Measurements from ENCODE around the gene WRAP73. TPM values are rescaled to one million over a fixed set of nuclear protein-coding genes. Genes with fewer than 3 reads are reported as not detected.
A peak's percentile ranks its signal among the peaks of the same experiment; 100 is the strongest.

Gene WRAP73
- total RNA-seq, 1 experiment from 2014 or later: 37.2 TPM

DNA sequence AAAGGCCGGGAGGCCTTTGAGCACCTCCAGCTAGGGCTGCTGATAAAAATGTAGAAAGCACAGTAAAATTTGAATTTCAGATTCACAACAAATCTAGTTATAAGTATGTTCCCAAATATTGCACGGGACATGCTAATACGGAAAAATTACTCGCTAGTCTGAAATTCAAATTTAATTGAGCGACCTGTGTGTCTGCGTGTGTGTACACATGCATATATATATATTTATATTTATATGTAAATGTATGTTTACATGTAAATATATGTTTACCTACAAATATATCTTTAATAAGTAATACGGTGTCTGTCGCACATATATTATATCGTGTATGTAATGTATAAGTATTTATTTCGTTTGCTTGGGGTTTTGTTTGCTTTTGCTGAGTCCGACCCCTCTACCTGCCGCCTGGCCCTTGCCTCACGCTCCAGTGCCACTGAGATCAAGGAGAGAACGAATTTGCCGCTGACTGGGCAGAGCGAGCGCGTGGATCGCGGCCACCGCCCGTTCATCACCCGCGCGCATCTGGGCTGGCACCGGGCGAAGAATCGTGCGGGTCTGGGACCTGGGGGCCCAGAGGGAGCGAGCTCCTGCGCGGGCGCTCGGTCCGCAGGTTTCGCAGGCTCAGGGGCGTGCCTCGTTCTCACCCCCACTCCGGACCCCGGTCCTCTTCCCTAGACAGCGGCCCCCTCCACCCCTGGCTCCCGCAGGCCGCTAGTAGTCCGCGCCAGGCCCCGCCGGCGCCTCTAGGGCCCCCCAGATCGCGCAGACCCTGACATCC is 534 bp upstream of the WRAP73 start:
- Histone ChIP-seq H3K4me1 (ENCODE audit: low read length) (peaks cover 16% of the 10 kb centered on the region), H3K27me3 (ENCODE audit: low read length) (no peaks in the 10 kb centered on the region), H3K79me2 (ENCODE audit: low read length) (peaks cover 20% of the 10 kb centered on the region), H3K4me3 (ENCODE audit: low read length) (0 out of 2 replicates have a peak overlapping the region, but pooled peaks have one; percentile 100), H3K9ac (ENCODE audit: low read length) (no peak overlapping the region), H3K27ac (ENCODE audit: low read length) (no peak overlapping the region), H3K9me2 (replicated peaks; ENCODE audit: insufficient read depth, low read length) (no peaks in the 10 kb centered on the region), H3K9me3 (ENCODE audit: low read length) (no peaks in the 10 kb centered on the region), H3K36me3 (ENCODE audit: insufficient read depth, low read length) (peaks cover 5% of the 10 kb centered on the region; the same call in 1 of the 2 replicates), H3K4me2 (ENCODE audit: low read depth, low read length, poor library complexity, severe bottlenecking) (peak overlapping the region; percentile 88), H2AFZ (ENCODE audit: low read length) (0 out of 2 replicates have a peak overlapping the region, but pooled peaks have one; percentile 21), H4K20me1 (ENCODE audit: insufficient read depth, low read depth, low read length) (no peaks in the 10 kb centered on the region)
- no peak for DNase-seq

DNA sequence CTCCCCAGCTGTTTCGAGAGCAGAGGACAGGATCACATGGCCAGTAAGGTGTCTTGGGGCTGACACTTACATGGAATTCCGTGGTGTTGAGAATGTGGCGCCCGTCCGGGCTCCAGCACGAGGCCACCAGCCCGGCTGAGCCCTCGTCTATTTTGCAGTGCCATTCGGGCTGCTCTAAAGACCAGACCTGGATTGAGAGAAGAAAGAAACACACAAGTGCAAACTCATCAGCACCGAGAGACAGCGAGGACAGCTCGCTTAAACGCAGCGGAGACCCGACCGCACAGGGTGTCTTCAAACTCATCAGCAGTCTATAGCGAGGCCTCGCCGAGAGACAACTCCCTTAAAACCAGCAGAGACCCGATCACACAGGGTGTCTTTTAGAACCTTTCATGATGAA is 3.3 kb downstream of the WRAP73 start:
- peaks cover 5% of the 10 kb centered on the region; the same call in 1 of the 2 replicates for H3K36me3 ChIP-seq (ENCODE audit: insufficient read depth, low read length)
- no peak overlapping the region for H3K4me2 ChIP-seq (ENCODE audit: low read depth, low read length, poor library complexity, severe bottlenecking)
- no peak overlapping the region for H3K9ac ChIP-seq (ENCODE audit: low read length)
- no peak overlapping the region for H3K27ac ChIP-seq (ENCODE audit: low read length)
- H4K20me1 ChIP-seq (ENCODE audit: insufficient read depth, low read depth, low read length): no peaks in the 10 kb centered on the region
- H3K79me2 ChIP-seq (ENCODE audit: low read length): peaks cover 20% of the 10 kb centered on the region
- no peak overlapping the region for H2AFZ ChIP-seq (ENCODE audit: low read length)
- H3K4me1 ChIP-seq (ENCODE audit: low read length): peaks cover 11% of the 10 kb centered on the region
- no peaks in the 10 kb centered on the region for H3K27me3 ChIP-seq (ENCODE audit: low read length)
- H3K4me3 ChIP-seq (ENCODE audit: low read length): no peak overlapping the region
- H3K9me3 ChIP-seq (ENCODE audit: low read length): no peaks in the 10 kb centered on the region
- no peak for DNase-seq
- H3K9me2 ChIP-seq (replicated peaks; ENCODE audit: insufficient read depth, low read length): no peaks in the 10 kb centered on the region

DNA sequence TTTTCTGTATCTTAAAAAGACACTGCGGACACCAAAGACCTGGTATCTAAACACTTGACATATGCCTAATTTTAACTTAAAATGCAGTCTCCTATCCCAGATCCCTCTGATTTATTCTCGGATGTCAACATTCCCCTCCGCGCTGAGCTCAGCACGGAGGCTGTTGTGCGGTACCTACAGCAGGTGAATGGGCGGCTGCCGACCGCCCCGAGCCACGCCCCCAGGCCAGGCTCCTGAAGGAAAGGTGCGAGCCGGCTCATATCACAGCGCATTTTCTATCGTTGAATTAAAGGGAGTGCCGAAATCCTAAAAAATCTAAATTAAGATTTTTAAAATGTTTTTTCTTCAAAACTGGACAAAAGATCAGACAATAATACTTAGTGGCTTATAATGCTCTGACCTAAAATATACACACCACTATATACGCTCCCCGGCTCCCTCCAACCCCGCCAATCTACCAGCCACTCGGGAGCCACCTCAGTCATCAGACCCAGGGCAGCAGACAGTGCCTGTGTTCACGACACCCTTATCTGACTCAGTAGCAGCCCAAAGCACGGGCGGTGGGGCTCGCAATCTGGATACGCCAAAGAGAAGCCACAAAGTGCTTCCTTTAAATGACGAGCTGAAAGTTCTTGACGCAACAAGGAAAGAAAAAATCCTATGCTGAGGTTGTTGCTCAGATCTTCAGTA is 4.1 kb downstream of the WRAP73 start:
- Histone ChIP-seq H3K4me3 (ENCODE audit: low read length) (no peak overlapping the region), H4K20me1 (ENCODE audit: insufficient read depth, low read depth, low read length) (no peaks in the 10 kb centered on the region), H3K27me3 (ENCODE audit: low read length) (no peaks in the 10 kb centered on the region), H3K4me1 (ENCODE audit: low read length) (peaks cover 11% of the 10 kb centered on the region), H3K9me2 (replicated peaks; ENCODE audit: insufficient read depth, low read length) (no peaks in the 10 kb centered on the region), H2AFZ (ENCODE audit: low read length) (no peak overlapping the region), H3K9me3 (ENCODE audit: low read length) (no peaks in the 10 kb centered on the region), H3K9ac (ENCODE audit: low read length) (no peak overlapping the region), H3K79me2 (ENCODE audit: low read length) (peaks cover 20% of the 10 kb centered on the region), H3K4me2 (ENCODE audit: low read depth, low read length, poor library complexity, severe bottlenecking) (no peak overlapping the region), H3K27ac (ENCODE audit: low read length) (no peak overlapping the region), H3K36me3 (ENCODE audit: insufficient read depth, low read length) (peaks cover 5% of the 10 kb centered on the region; the same call in 1 of the 2 replicates)
- DNase-seq: no peak

DNA sequence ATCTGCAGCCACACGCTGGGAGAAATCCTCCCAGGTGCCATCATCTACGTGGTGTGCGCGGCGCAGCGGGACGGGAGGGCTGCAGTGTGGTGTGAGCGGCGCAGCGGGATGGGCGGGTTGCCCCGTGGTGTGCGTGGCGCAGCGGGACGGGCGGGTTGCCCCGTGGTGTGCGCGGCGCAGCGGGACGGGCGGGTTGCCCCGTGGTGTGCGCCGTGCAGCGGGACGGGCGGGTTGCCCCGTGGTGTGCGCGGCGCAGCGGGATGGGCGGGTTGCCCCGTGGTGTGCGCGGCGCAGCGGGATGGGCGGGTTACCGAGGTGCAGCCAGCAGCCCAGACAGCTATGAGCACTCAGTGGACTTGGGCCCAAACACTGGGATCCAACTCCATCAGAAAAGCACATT is 4.7 kb downstream of the WRAP73 start:
- DNase-seq: no peak
- Histone ChIP-seq H3K4me3 (ENCODE audit: low read length) (no peak overlapping the region), H3K4me2 (ENCODE audit: low read depth, low read length, poor library complexity, severe bottlenecking) (no peak overlapping the region), H2AFZ (ENCODE audit: low read length) (no peak overlapping the region), H3K36me3 (ENCODE audit: insufficient read depth, low read length) (peaks cover 5% of the 10 kb centered on the region; the same call in 1 of the 2 replicates), H4K20me1 (ENCODE audit: insufficient read depth, low read depth, low read length) (no peaks in the 10 kb centered on the region), H3K79me2 (ENCODE audit: low read length) (peaks cover 20% of the 10 kb centered on the region), H3K9ac (ENCODE audit: low read length) (no peak overlapping the region), H3K9me3 (ENCODE audit: low read length) (no peaks in the 10 kb centered on the region), H3K27ac (ENCODE audit: low read length) (no peak overlapping the region), H3K27me3 (ENCODE audit: low read length) (no peaks in the 10 kb centered on the region), H3K9me2 (replicated peaks; ENCODE audit: insufficient read depth, low read length) (no peaks in the 10 kb centered on the region), H3K4me1 (ENCODE audit: low read length) (peaks cover 11% of the 10 kb centered on the region)

DNA sequence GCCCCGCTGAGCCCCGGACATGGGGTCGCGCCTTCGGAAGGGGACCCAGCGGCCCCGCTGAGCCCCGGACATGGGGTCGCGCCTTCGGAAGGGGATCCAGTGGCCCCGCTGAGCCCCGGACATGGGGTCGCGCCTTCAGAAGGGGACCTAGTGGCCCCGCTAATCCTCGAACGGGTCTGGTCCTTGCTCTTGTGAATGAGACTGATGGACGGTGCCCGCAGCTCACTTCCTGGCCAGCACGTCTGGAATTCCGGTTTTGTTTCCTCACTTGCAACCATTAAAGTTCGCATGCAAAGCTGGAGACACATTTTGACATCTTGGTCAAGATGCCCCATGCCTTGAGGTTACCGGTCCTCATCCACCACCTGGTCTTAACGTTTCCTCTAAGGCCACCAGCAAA is 5.6 kb downstream of the WRAP73 start:
- H3K9me3 ChIP-seq (ENCODE audit: low read length): no peaks in the 10 kb centered on the region
- H2AFZ ChIP-seq (ENCODE audit: low read length): no peak overlapping the region
- H3K9ac ChIP-seq (ENCODE audit: low read length): no peak overlapping the region
- H3K9me2 ChIP-seq (replicated peaks; ENCODE audit: insufficient read depth, low read length): no peaks in the 10 kb centered on the region
- H3K4me3 ChIP-seq (ENCODE audit: low read length): no peak overlapping the region
- H3K27ac ChIP-seq (ENCODE audit: low read length): no peak overlapping the region
- no peak overlapping the region for H3K4me2 ChIP-seq (ENCODE audit: low read depth, low read length, poor library complexity, severe bottlenecking)
- H3K27me3 ChIP-seq (ENCODE audit: low read length): no peaks in the 10 kb centered on the region
- peaks cover 5% of the 10 kb centered on the region; the same call in 1 of the 2 replicates for H3K36me3 ChIP-seq (ENCODE audit: insufficient read depth, low read length)
- DNase-seq: no peak
- H4K20me1 ChIP-seq (ENCODE audit: insufficient read depth, low read depth, low read length): no peaks in the 10 kb centered on the region
- peaks cover 15% of the 10 kb centered on the region for H3K79me2 ChIP-seq (ENCODE audit: low read length)
- peaks cover 10% of the 10 kb centered on the region for H3K4me1 ChIP-seq (ENCODE audit: low read length)

DNA sequence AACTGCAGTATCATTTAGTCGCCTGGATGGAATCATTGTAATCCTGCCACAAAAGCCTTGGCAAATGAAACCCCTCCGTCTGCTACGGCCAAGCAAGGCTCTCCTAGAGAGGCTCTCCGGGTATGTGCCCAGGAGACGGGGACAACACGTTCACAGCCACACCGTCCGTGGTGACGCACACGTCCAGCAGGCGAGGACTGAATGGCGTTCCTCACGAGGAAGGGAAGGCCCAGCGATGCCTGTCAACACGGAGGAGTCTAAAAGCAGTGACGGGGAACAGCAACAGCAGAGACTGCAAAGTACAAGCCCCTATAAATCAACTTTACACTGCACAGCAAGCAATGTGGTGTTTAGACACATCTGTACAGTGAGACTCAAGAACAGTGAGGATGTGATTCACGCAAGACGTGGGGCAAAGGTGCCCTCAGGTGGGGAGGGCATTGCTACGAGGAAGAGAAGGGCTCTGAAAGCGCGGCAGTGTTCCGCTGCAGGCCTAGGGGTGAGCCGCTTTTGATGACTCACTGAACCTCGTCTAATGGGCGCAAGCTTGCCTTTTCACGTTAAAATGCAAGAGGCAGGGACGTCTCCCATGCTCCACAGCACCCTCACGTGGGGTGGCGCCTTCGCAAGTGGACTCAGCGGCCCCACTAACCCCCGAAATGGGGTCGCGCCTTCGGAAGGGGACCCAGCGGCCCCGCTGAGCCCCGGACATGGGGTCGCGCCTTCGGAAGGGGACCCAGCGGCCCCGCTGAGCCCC is 6.8 kb downstream of the WRAP73 start:
- no peak for DNase-seq
- no peaks in the 10 kb centered on the region for H4K20me1 ChIP-seq (ENCODE audit: insufficient read depth, low read depth, low read length)
- H3K9me2 ChIP-seq (replicated peaks; ENCODE audit: insufficient read depth, low read length): no peaks in the 10 kb centered on the region
- H3K27ac ChIP-seq (ENCODE audit: low read length): no peak overlapping the region
- H3K4me3 ChIP-seq (ENCODE audit: low read length): no peak overlapping the region
- no peak overlapping the region for H3K9ac ChIP-seq (ENCODE audit: low read length)
- H3K9me3 ChIP-seq (ENCODE audit: low read length): no peaks in the 10 kb centered on the region
- H2AFZ ChIP-seq (ENCODE audit: low read length): no peak overlapping the region
- peaks cover 5% of the 10 kb centered on the region; the same call in 1 of the 2 replicates for H3K36me3 ChIP-seq (ENCODE audit: insufficient read depth, low read length)
- no peak overlapping the region for H3K4me2 ChIP-seq (ENCODE audit: low read depth, low read length, poor library complexity, severe bottlenecking)
- peaks cover 3% of the 10 kb centered on the region; the same call in 1 of the 2 replicates for H3K79me2 ChIP-seq (ENCODE audit: low read length)
- H3K27me3 ChIP-seq (ENCODE audit: low read length): no peaks in the 10 kb centered on the region
- H3K4me1 ChIP-seq (ENCODE audit: low read length): no peaks in the 10 kb centered on the region

DNA sequence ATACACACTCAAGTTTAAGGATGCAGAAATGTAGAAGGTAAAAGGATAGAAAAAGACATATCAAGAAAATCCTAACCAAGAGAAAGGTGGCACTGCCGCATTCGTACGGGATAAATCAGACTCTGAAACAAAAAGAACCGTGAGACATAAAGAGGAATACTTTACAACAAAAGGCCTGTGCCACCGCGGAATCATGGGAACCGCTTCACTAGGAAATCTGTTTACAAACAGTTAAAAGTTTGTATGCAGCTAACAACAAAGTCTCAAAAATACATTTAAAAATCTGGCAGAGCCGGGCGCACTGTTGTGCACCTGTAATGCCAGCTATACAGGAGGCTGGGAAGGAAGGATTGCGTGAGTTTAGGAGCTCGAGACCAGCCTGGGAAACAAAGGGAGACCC is 8.1 kb downstream of the WRAP73 start:
- no peak for DNase-seq
- H3K27ac ChIP-seq (ENCODE audit: low read length): no peak overlapping the region
- H3K36me3 ChIP-seq (ENCODE audit: insufficient read depth, low read length): no peaks in the 10 kb centered on the region; the same call in 1 of the 2 replicates
- H3K9ac ChIP-seq (ENCODE audit: low read length): no peak overlapping the region
- no peak overlapping the region for H2AFZ ChIP-seq (ENCODE audit: low read length)
- H3K4me2 ChIP-seq (ENCODE audit: low read depth, low read length, poor library complexity, severe bottlenecking): no peak overlapping the region
- H3K79me2 ChIP-seq (ENCODE audit: low read length): no peaks in the 10 kb centered on the region
- no peaks in the 10 kb centered on the region for H3K27me3 ChIP-seq (ENCODE audit: low read length)
- no peak overlapping the region for H3K4me3 ChIP-seq (ENCODE audit: low read length)
- no peaks in the 10 kb centered on the region for H3K9me2 ChIP-seq (replicated peaks; ENCODE audit: insufficient read depth, low read length)
- H4K20me1 ChIP-seq (ENCODE audit: insufficient read depth, low read depth, low read length): no peaks in the 10 kb centered on the region
- no peaks in the 10 kb centered on the region for H3K4me1 ChIP-seq (ENCODE audit: low read length)
- no peaks in the 10 kb centered on the region for H3K9me3 ChIP-seq (ENCODE audit: low read length)
